ENCODE data around the gene TTYH3. TPM values are rescaled to one million over a fixed set of nuclear protein-coding genes. Genes with fewer than 3 reads are reported as not detected.

Gene TTYH3
- total and polyA plus RNA-seq, 2 of the 13 experiments (the other 11 are each of a cell fraction or from before 2014, with no cell fraction given), result 26.3 to 50.0 TPM

DNA sequence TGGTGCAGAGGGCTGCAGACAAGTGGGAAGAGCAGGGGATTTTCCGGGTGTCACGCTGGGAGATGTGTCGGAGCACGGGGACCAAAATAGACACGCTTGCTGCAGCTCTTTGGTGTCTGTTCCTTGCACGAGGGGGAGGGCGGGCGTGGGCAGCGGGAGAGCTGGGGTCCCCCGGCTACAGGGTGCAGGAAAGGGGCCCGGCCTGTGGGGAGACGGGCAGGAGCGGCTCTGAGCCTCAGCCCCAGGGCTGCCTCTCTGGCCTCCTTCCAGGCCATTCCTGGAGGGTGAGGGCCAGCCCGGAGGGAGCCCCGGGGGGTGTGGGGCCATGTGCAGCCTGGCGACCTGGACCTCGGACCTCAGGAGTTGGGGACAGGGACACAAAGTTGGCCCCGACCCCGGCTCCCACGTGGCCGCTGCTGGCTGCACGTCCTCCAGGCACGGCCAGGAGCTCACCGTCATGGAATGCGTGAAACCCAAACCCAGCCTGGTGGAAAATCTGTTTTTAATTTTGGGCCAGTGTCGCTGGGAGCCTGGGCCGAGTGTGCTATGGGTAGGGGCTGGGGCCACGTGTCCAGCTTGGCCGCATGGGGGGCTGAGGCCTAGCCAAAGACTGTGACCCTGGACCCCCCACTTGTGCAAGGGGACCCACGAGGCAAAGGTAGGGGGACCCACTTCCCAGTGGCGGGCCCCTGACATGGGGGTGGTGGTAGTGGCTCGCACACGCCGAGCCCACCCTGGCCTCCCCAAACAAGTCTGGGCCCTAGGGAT is 6.6 kb downstream of the TTYH3 start (continued):
- TF ChIP-seq, protein P1, sequence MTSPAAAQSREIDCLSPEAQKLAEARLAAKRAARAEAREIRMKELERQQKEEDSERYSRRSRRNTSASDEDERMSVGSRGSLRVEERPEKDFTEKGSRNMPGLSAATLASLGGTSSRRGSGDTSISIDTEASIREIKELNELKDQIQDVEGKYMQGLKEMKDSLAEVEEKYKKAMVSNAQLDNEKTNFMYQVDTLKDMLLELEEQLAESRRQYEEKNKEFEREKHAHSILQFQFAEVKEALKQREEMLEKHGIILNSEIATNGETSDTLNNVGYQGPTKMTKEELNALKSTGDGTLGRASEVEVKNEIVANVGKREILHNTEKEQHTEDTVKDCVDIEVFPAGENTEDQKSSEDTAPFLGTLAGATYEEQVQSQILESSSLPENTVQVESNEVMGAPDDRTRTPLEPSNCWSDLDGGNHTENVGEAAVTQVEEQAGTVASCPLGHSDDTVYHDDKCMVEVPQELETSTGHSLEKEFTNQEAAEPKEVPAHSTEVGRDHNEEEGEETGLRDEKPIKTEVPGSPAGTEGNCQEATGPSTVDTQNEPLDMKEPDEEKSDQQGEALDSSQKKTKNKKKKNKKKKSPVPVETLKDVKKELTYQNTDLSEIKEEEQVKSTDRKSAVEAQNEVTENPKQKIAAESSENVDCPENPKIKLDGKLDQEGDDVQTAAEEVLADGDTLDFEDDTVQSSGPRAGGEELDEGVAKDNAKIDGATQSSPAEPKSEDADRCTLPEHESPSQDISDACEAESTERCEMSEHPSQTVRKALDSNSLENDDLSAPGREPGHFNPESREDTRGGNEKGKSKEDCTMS (CRISPR knock-in tag; conservative IDR thresholded peaks at IDR 0.05), result no peak
- TF ChIP-seq NR2C2 (CRISPR knock-in tag; IDR thresholded peaks at IDR 0.05; ENCODE audit: borderline replicate concordance) (peak; percentile 71), ZNF713 (CRISPR knock-in tag; IDR thresholded peaks at IDR 0.05) (no peak), AGO1 (IDR thresholded peaks at IDR 0.05; ENCODE audit: low read depth, low read length, poor library complexity, severe bottlenecking) (no peak), ZFP62 (CRISPR knock-in tag; IDR thresholded peaks at IDR 0.05) (no peak), ZNF253 (CRISPR knock-in tag; IDR thresholded peaks at IDR 0.05; ENCODE audit: borderline replicate concordance) (0 out of 2 replicates have a peak, but pooled peaks have one; percentile 27), ZNF782 (CRISPR knock-in tag; IDR thresholded peaks at IDR 0.05; ENCODE audit: borderline replicate concordance) (peak; percentile 59; the same call in 1 of the 2 replicates), ISX (CRISPR knock-in tag; conservative IDR thresholded peaks at IDR 0.05) (0 out of 2 replicates have a peak, but pooled peaks have one; percentile 73), SOX13 (IDR thresholded peaks at IDR 0.05) (no peak), SOX13 (CRISPR knock-in tag; conservative IDR thresholded peaks at IDR 0.05 in 1 of 2, IDR thresholded peaks at IDR 0.05 in 1 of 2) (peak in 1 of 2 experiments; percentile 76; a peak in 2 of 4 replicates), HOXA7 (CRISPR knock-in tag; IDR thresholded peaks at IDR 0.05) (no peak), KDM5B (CRISPR knock-in tag; IDR thresholded peaks at IDR 0.05; ENCODE audit: borderline replicate concordance) (peak; percentile 91), TMF1 (CRISPR knock-in tag; IDR thresholded peaks at IDR 0.05; ENCODE audit: low read depth) (peak; percentile 89), ZNF605 (CRISPR knock-in tag; IDR thresholded peaks at IDR 0.05) (no peak), NAIF1 (CRISPR knock-in tag; IDR thresholded peaks at IDR 0.05; ENCODE audit: borderline replicate concordance) (peak; percentile 36; the same call in 1 of the 2 replicates), CHD2 (IDR thresholded peaks at IDR 0.05; ENCODE audit: low read depth, low read length) (no peak), TP53 (CRISPR knock-in tag; conservative IDR thresholded peaks at IDR 0.05) (0 out of 2 replicates have a peak, but pooled peaks have one; percentile 42), TRIM22 (IDR thresholded peaks at IDR 0.05) (no peak), ZBTB43 (CRISPR knock-in tag; conservative IDR thresholded peaks at IDR 0.05) (peak; percentile 87), ZNF747 (CRISPR knock-in tag; IDR thresholded peaks at IDR 0.05; ENCODE audit: borderline replicate concordance) (peak; percentile 82), CHD4 (IDR thresholded peaks at IDR 0.05; ENCODE audit: borderline replicate concordance, low read length) (no peak), ZNF816 (CRISPR knock-in tag; IDR thresholded peaks at IDR 0.05; ENCODE audit: borderline replicate concordance) (peak; percentile 89)
- TF ChIP-seq, protein P2, sequence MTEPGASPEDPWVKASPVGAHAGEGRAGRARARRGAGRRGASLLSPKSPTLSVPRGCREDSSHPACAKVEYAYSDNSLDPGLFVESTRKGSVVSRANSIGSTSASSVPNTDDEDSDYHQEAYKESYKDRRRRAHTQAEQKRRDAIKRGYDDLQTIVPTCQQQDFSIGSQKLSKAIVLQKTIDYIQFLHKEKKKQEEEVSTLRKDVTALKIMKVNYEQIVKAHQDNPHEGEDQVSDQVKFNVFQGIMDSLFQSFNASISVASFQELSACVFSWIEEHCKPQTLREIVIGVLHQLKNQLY (CRISPR knock-in tag; IDR thresholded peaks at IDR 0.05), result peak; percentile 90; the same call in 1 of the 2 replicates

Measured in HepG2 (cell line).